Liver (tissue), 9 donors: ENCODE data around the gene MED26. TPM values are rescaled to one million over a fixed set of nuclear protein-coding genes. Genes with fewer than 3 reads are reported as not detected.

Experiments
- DNase-seq: peaks from one replicate; pipeline ENCODE4 v3.0.0-alpha.2; 2017; ENCODE audit warnings: low spot score
- H3K27ac ChIP-seq, 2 donors: one replicate each; pipeline ENCODE4 v1.7.0; 2013; ENCODE audit warnings: inconsistent platforms in 2 of 2, low read length in 2 of 2, control low read depth in 1 of 2, low read depth in 1 of 2, mild to moderate bottlenecking in 1 of 2
- H3K27me3 ChIP-seq, 4 donors: one replicate each; pipeline versions ENCODE4 v1.6.1 to v1.7.0; 2013; ENCODE audit warnings: low read length in 3 of 4, inconsistent platforms in 1 of 4, mild to moderate bottlenecking in 1 of 4, moderate library complexity in 1 of 4; ENCODE audit not compliant: control insufficient read depth in 4 of 4, insufficient read depth in 4 of 4
- H3K36me3 ChIP-seq, 4 donors: one replicate each; pipeline versions ENCODE4 v1.6.1 to v1.7.0; 2013; ENCODE audit warnings: low read length in 3 of 4, mild to moderate bottlenecking in 3 of 4, low read depth in 1 of 4, moderate library complexity in 1 of 4; ENCODE audit not compliant: control insufficient read depth in 4 of 4, insufficient read depth in 3 of 4
- H3K4me1 ChIP-seq, 4 donors: one replicate each; pipeline versions ENCODE4 v1.6.1 to v1.7.0; 2013; ENCODE audit warnings: low read length in 3 of 4, mild to moderate bottlenecking in 3 of 4, moderate library complexity in 1 of 4; ENCODE audit not compliant: control insufficient read depth in 4 of 4, insufficient read depth in 4 of 4
- H3K4me3 ChIP-seq, 3 donors: one replicate each; pipeline versions ENCODE4 v1.6.1 to v1.7.0; 2013; ENCODE audit warnings: low read length in 3 of 3, control low read depth in 1 of 3, low read depth in 1 of 3, mild to moderate bottlenecking in 1 of 3
- H3K9ac ChIP-seq, 2 donors: one replicate each; pipeline ENCODE4 v1.7.0; 2013; ENCODE audit warnings: low read length in 2 of 2, mild to moderate bottlenecking in 2 of 2, moderate library complexity in 2 of 2, control low read depth in 1 of 2, low read depth in 1 of 2
- H3K9me3 ChIP-seq, 4 donors: one replicate each; pipeline versions ENCODE4 v1.6.1 to v1.7.0; 2013; ENCODE audit warnings: low read length in 3 of 4; ENCODE audit not compliant: control insufficient read depth in 4 of 4
- ATF3 ChIP-seq: IDR thresholded peaks from 2 replicates; pipeline ENCODE4 v1.6.1; 2016; ENCODE audit warnings: antibody characterized with exemption
- CTCF ChIP-seq: fragments of 150-350 bp; IDR thresholded peaks from 2 replicates; pipeline ENCODE4 v1.5.1; 2017; ENCODE audit warnings: improper control_type of control experiment, low read depth, low read length; ENCODE audit not compliant: missing input control
- EGR1 ChIP-seq, 2 donors: IDR thresholded peaks; 2 replicates each; pipeline ENCODE4 v1.6.1; 2016 to 2018; ENCODE audit warnings: antibody characterized with exemption in 2 of 2, low read depth in 2 of 2
- FOXA1 ChIP-seq: IDR thresholded peaks from 2 replicates; pipeline ENCODE4 v1.6.1; 2016; ENCODE audit warnings: antibody characterized with exemption
- FOXA2 ChIP-seq: IDR thresholded peaks from 2 replicates; pipeline ENCODE4 v1.6.1; 2016; ENCODE audit warnings: antibody characterized with exemption
- GABPA ChIP-seq, 2 donors: IDR thresholded peaks in 1 of 2; conservative IDR thresholded peaks in 1 of 2; 2 replicates each; pipeline ENCODE4 v1.6.1; 2016; ENCODE audit warnings: antibody characterized with exemption in 2 of 2, mild to moderate bottlenecking in 1 of 2, moderate library complexity in 1 of 2
- HNF4A ChIP-seq, 2 donors: conservative IDR thresholded peaks; 2 replicates each; pipeline ENCODE4 v1.6.1; 2016; ENCODE audit warnings: antibody characterized with exemption in 2 of 2, mild to moderate bottlenecking in 2 of 2
- HNF4G ChIP-seq: IDR thresholded peaks from 2 replicates; pipeline ENCODE4 v1.6.1; 2016; ENCODE audit warnings: antibody characterized with exemption
- JUND ChIP-seq, 2 donors: IDR thresholded peaks; 2 replicates each; pipeline ENCODE4 v1.6.1; 2016; ENCODE audit warnings: antibody characterized with exemption in 2 of 2
- MAX ChIP-seq: IDR thresholded peaks from 2 replicates; pipeline ENCODE4 v1.6.1; 2016; ENCODE audit warnings: antibody characterized with exemption
- NR2F2 ChIP-seq: IDR thresholded peaks from 2 replicates; pipeline ENCODE4 v1.6.1; 2016; ENCODE audit warnings: antibody characterized with exemption
- RAD21 ChIP-seq, 2 donors: IDR thresholded peaks; 2 replicates each; pipeline ENCODE4 v1.6.1; 2016; ENCODE audit warnings: antibody characterized with exemption in 2 of 2, mild to moderate bottlenecking in 2 of 2
- REST ChIP-seq: IDR thresholded peaks from 2 replicates; pipeline ENCODE4 v1.6.1; 2016; ENCODE audit warnings: antibody characterized with exemption, mild to moderate bottlenecking
- RXRA ChIP-seq, 2 donors: IDR thresholded peaks; 2 replicates each; pipeline ENCODE4 v1.6.1; 2017 to 2018; ENCODE audit warnings: antibody characterized with exemption in 2 of 2, mild to moderate bottlenecking in 1 of 2
- SP1 ChIP-seq: IDR thresholded peaks from 2 replicates; pipeline ENCODE4 v1.6.1; 2018; ENCODE audit warnings: antibody characterized with exemption, mild to moderate bottlenecking
- TAF1 ChIP-seq: conservative IDR thresholded peaks from 2 replicates; pipeline ENCODE4 v1.6.1; 2016; ENCODE audit warnings: antibody characterized with exemption, mild to moderate bottlenecking
- YY1 ChIP-seq: IDR thresholded peaks from 2 replicates; pipeline ENCODE4 v1.6.1; 2016; ENCODE audit warnings: antibody characterized with exemption, mild to moderate bottlenecking
- ZBTB33 ChIP-seq: IDR thresholded peaks from 2 replicates; pipeline ENCODE4 v1.6.1; 2016; ENCODE audit warnings: antibody characterized with exemption
- WGBS: extraction: QIAGEN DNeasy Blood & Tissue Kit; methylation state at CpG from one replicate; pipeline ENCODE4 v1.1.7; 2013; 5-methylcytosine and 5-hydroxymethylcytosine counted together
- polyA plus RNA-seq, 2 donors: library from polyadenylated mRNA; stranded (reverse) in 1 of 2; unstranded in 1 of 2; fragments of 200-250 nt in 1 of 2; fragments of >200 nt in 1 of 2; fragmentation: Nextera tagmentation in 1 of 2; extraction: Ambion mirVana in 1 of 2; gene quantifications; one replicate each; pipeline versions ENCODE4 v1.2.1 to v1.2.3, GENCODE V29; 2013 to 2015
- total RNA-seq, 2 donors: library from RNA; depleted of rRNA; stranded (reverse); fragments of >200 nt; gene quantifications; one replicate each; pipeline ENCODE4 v1.2.3, GENCODE V29; 2014
- donor health status: healthy.
- donor health status: healthy.
- donor health status: healthy.
- donor health status: healthy.
- donor health status: healthy.

The MED26 gene
- total and polyA plus RNA-seq, 4 donors = 1.5 to 3.8 (median 3.2) TPM

GRCh38 chr19:16655727-16656126, 27.7 kb upstream of the MED26 start:
- H3K36me3 ChIP-seq = peaks cover 12 to 54% (median 41%) of the 10 kb centered on the region in 4 donors
- H3K4me3 ChIP-seq = no peak overlapping the region
- DNase-seq = no peak
- TF ChIP-seq MAX (no peak), GABPA (IDR thresholded peaks at IDR 0.05 in 1 of 2, conservative IDR thresholded peaks at IDR 0.05 in 1 of 2) (no peak), ZBTB33 (no peak), TAF1 (no peak), YY1 (no peak), FOXA2 (no peak), RAD21 (IDR thresholded peaks at IDR 0.05) (no peak), ATF3 (no peak), EGR1 (IDR thresholded peaks at IDR 0.05; ENCODE audit: low read depth in 2 of 2) (no peak), FOXA1 (no peak), HNF4G (no peak), CTCF (no peak), NR2F2 (no peak), REST (no peak), HNF4A (conservative IDR thresholded peaks at IDR 0.05) (no peak), RXRA (IDR thresholded peaks at IDR 0.05) (no peak), JUND (IDR thresholded peaks at IDR 0.05) (no peak), SP1 (no peak)
- no peak overlapping the region for H3K9ac ChIP-seq
- WGBS = 91% methylated on average over 11 of the region's 11 CpGs
- peaks cover 0 to 26% (median 14%) of the 10 kb centered on the region in 4 donors for H3K4me1 ChIP-seq
- no peaks in the 10 kb centered on the region for H3K27me3 ChIP-seq
- no peaks in the 10 kb centered on the region for H3K9me3 ChIP-seq
- no peak overlapping the region for H3K27ac ChIP-seq
